H1 (cell line): ENCODE measurements around the gene CHST3. TPM values are rescaled to one million over a fixed set of nuclear protein-coding genes. Genes with fewer than 3 reads are reported as not detected.

Source experiments
- CHD7 ChIP-seq: fragments of 300-600 bp; sonication (generic); IDR thresholded peaks from 2 replicates; pipeline ENCODE4 v1.7.1; 2012; ENCODE audit warnings: low read length, moderate library complexity, mild to moderate bottlenecking, inconsistent platforms; ENCODE audit not compliant: insufficient replicate concordance
- MAFK ChIP-seq: IDR thresholded peaks from 2 replicates; pipeline ENCODE4 v1.6.1; 2012; ENCODE audit warnings: low read depth, mild to moderate bottlenecking, improper control_type of control experiment, low read length
- NRF1 ChIP-seq: IDR thresholded peaks from 2 replicates; pipeline ENCODE4 v1.6.1; 2011; ENCODE audit warnings: mild to moderate bottlenecking, low read depth, low read length, improper control_type of control experiment
- RAD21 ChIP-seq, 2 experiments: IDR thresholded peaks in 1 of 2; conservative IDR thresholded peaks in 1 of 2; 2 replicates each; pipeline ENCODE4 v1.6.1; 2011; ENCODE audit warnings: low read depth in 2 of 2, low read length in 2 of 2, improper control_type of control experiment in 1 of 2, inconsistent platforms in 1 of 2, mild to moderate bottlenecking in 1 of 2, moderate library complexity in 1 of 2
- polyA plus RNA-seq, 7 experiments: library from polyadenylated mRNA; depleted of rRNA in 3 of 7; stranded (reverse) in 5 of 7; unstranded in 2 of 7; fragments of >200 nt in 5 of 7; fragments of 200-250 nt in 2 of 7; gene quantifications; 1 replicate in 5 of 7; 2 replicates in 1 of 7; 4 replicates in 1 of 7; pipeline versions ENCODE4 v1.2.1 to v1.2.3, GENCODE V29; 2011 to 2013; ENCODE audit warnings: missing spikeins in 2 of 7, mixed read lengths in 2 of 7
- total RNA-seq: library from RNA; stranded (reverse); fragmentation: NEBNext Ultra II Directional; extraction: Animal tissue kit (Norgen Biotek cat#: 25700); gene quantifications from 2 replicates; pipeline ENCODE4 v1.2.1, GENCODE V29; 2021

The CHST3 gene
- total and polyA plus RNA-seq, 2 of the 8 experiments (the other 6 are each of a cell fraction or from before 2014, with no cell fraction given), result 2.0 to 5.8 TPM

GRCh38 chr10:71975871-71976725 is 11.9 kb downstream of the CHST3 start (continued):
- no peak for TF ChIP-seq CHD7
- no peak for TF ChIP-seq MAFK
- no peak for TF ChIP-seq RAD21 (IDR thresholded peaks at IDR 0.05 in 1 of 2, conservative IDR thresholded peaks at IDR 0.05 in 1 of 2; ENCODE audit: low read depth in 2 of 2, low read length in 2 of 2)
- no peak for TF ChIP-seq NRF1
